Nephron (organoid): ENCODE results near the gene CRYZL1.

Experiments
- H3K27ac Mint-ChIP-seq, 3 experiments: 2 replicates each; pipeline ENCODE4 v1.8.0; 2020; ENCODE audit warnings: mixed read lengths in 3 of 3, mild to moderate bottlenecking in 2 of 3, moderate library complexity in 1 of 3
- H3K27me3 Mint-ChIP-seq: 2 replicates; pipeline ENCODE4 v1.8.0; 2021; ENCODE audit warnings: low read depth, mild to moderate bottlenecking, moderate library complexity, mixed read lengths
- H3K36me3 Mint-ChIP-seq: 2 replicates; pipeline ENCODE4 v1.8.0; 2020; ENCODE audit warnings: low read depth, mixed read lengths
- H3K4me1 Mint-ChIP-seq: 2 replicates; pipeline ENCODE4 v1.8.0; 2020; ENCODE audit warnings: mixed read lengths
- H3K4me3 Mint-ChIP-seq, 3 experiments: 2 replicates each; pipeline ENCODE4 v1.8.0; 2020; ENCODE audit warnings: mild to moderate bottlenecking in 3 of 3, mixed read lengths in 3 of 3, moderate library complexity in 2 of 3
- H3K9me3 Mint-ChIP-seq: 2 replicates; pipeline ENCODE4 v1.8.0; 2020; ENCODE audit warnings: mixed read lengths
- TF ChIP-seq, protein P1 (sequence below), 3 experiments: fragments of 200-600 bp; sonication (generic); IDR thresholded peaks; one replicate each; pipeline ENCODE4 v1.5.0; 2021; ENCODE audit warnings: antibody characterized with exemption in 3 of 3; ENCODE audit not compliant: unreplicated experiment in 3 of 3

Gene CRYZL1

DNA sequence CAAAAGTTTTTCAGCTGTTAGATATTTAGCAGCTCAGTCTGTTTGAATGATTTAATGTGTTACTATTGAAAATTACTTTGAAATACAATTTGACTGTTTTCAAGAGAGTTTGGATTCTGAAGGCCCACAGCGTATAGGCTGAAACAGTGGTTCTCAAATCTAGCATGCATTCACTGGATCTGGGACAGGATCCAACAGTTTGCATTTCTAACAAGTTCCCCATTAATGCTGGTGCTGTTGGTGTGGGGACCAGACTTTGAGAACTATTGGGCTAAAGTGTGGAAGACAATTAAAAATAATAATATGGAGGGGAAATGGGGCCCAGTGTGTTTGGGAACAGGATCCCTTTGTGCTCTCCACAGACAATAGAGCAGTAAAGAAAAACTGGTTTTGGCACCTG lies 32.7 kb upstream of the CRYZL1 start:
- TF ChIP-seq, protein P1, sequence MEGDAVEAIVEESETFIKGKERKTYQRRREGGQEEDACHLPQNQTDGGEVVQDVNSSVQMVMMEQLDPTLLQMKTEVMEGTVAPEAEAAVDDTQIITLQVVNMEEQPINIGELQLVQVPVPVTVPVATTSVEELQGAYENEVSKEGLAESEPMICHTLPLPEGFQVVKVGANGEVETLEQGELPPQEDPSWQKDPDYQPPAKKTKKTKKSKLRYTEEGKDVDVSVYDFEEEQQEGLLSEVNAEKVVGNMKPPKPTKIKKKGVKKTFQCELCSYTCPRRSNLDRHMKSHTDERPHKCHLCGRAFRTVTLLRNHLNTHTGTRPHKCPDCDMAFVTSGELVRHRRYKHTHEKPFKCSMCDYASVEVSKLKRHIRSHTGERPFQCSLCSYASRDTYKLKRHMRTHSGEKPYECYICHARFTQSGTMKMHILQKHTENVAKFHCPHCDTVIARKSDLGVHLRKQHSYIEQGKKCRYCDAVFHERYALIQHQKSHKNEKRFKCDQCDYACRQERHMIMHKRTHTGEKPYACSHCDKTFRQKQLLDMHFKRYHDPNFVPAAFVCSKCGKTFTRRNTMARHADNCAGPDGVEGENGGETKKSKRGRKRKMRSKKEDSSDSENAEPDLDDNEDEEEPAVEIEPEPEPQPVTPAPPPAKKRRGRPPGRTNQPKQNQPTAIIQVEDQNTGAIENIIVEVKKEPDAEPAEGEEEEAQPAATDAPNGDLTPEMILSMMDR (IDR thresholded peaks at IDR 0.05; ENCODE audit: unreplicated experiment in 3 of 3), result no peak

DNA sequence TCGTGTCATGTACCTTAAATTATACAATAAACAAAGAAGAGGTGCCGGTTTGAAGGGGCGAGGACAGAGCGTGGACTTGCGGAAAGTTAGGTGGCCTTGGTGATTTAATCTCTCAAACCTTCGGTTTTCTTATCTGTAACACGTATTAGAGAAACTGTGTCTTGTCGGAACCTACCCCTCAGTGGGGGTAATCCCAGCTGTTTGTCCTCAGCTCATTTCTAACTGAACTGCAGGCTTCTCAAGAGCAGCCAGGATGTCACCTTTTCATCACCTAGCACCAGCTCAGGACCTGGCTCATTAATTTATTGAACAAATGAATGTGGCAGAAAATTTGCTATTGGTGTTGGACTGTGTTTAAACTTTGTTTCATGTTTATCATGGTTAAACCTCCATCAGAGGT lies 31.9 kb upstream of the CRYZL1 start:
- Mint-ChIP-seq H3K9me3 (no peaks in the 10 kb centered on the region), H3K36me3 (peaks cover 13% of the 10 kb centered on the region), H3K4me1 (peaks cover 5% of the 10 kb centered on the region), H3K4me3 (no peak overlapping the region), H3K27me3 (no peaks in the 10 kb centered on the region), H3K27ac (no peak overlapping the region)
- TF ChIP-seq, protein P1 (IDR thresholded peaks at IDR 0.05; ENCODE audit: unreplicated experiment in 3 of 3), result no peak

More for the DNA sequence above, 32.7 kb upstream of the CRYZL1 start:
- Mint-ChIP-seq H3K36me3 (peaks cover 15% of the 10 kb centered on the region), H3K4me3 (no peak overlapping the region), H3K4me1 (peaks cover 5% of the 10 kb centered on the region), H3K27ac (no peak overlapping the region), H3K27me3 (no peaks in the 10 kb centered on the region), H3K9me3 (no peaks in the 10 kb centered on the region)

DNA sequence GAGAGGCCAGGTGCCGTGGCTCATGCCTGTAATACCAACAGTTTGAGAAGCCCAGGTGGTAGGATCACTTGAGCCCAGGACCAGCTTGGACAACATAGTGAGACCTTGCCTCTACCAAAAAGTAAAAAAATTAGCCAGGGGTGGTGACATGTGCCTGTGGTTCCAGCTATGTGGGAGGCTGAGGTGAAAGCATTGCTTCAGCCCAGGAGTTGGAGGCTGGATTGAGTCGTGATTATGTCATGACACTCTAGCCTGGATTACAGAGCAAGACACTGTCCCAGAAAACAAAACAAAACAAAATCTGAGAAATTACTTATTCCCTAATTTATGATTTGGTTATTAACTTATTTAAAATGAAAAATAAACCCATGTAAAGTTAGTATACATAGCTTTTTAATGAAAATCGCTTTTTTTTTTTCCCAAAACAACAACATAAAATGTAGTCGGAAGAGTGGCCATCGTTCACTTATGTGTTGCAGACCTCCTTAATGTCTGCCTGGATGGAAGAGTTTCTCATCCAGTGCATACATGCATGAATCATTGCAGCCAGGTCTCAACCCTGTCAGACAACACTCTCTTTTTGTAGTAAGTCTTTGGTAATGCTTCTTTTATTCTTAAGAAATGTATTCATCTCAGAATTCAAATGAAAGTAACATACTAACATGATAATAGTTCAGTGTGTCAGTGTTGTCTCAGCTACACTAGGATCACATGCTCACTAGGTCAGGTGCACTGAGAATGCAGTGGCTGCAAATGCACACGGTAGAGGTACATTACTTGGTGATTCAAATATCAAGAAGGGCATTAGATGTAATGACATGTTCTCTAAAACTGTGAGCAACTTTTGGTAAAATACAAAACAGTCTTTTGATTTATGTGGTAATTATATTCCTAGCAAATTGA lies 28.8 kb upstream of the CRYZL1 start:
- Mint-ChIP-seq H3K36me3 (peaks cover 3% of the 10 kb centered on the region), H3K4me1 (peaks cover 9% of the 10 kb centered on the region), H3K4me3 (no peak overlapping the region), H3K9me3 (no peaks in the 10 kb centered on the region), H3K27ac (no peak overlapping the region), H3K27me3 (no peaks in the 10 kb centered on the region)
- TF ChIP-seq, protein P1 (IDR thresholded peaks at IDR 0.05; ENCODE audit: unreplicated experiment in 3 of 3), result no peak

DNA sequence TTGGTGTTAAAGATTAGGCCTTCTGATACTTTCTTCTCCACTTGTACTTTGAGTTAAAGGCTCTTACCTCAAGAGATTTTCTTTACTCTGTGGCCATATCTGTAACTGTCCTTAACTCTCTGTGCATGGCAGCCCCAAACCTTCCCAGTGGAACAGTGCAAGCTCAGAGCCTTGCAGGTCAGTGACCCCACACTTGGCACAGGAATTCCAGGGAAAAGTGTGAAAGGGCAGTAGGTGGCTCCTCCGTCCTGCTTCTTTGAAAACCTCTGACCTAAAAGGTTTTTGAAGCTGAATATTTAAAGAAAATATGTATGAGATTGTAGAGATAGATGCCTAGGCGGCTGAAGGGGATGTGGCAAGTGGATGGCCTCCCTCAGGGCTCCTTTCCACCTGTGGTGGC lies 27.1 kb upstream of the CRYZL1 start:
- no peaks in the 10 kb centered on the region for H3K9me3 Mint-ChIP-seq
- H3K4me3 Mint-ChIP-seq, result no peak overlapping the region
- peaks cover 4% of the 10 kb centered on the region for H3K4me1 Mint-ChIP-seq
- H3K36me3 Mint-ChIP-seq, result peaks cover 3% of the 10 kb centered on the region
- TF ChIP-seq, protein P1 (IDR thresholded peaks at IDR 0.05; ENCODE audit: unreplicated experiment in 3 of 3), result no peak
- H3K27me3 Mint-ChIP-seq, result no peaks in the 10 kb centered on the region
- no peak overlapping the region for H3K27ac Mint-ChIP-seq

DNA sequence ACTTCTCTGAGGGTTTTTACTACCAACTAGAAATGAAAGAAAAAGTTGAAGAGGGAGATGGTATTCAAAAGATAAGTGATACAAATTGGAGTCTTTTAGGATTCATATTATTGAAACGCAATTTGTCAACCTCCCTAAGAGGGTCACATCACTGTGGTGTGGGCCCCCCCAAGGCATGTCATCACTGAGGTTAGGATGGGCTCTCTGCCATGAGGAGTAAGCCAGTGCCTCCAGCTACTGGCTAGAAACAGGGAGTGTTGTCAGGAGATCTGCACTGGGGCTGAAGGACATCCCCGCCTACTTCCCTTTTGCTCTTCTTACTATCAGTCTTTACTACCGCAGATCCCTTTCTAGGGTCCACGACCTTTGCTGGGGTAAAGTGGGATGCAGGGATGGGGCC lies 26.6 kb upstream of the CRYZL1 start:
- no peaks in the 10 kb centered on the region for H3K9me3 Mint-ChIP-seq
- H3K27ac Mint-ChIP-seq, result no peak overlapping the region
- TF ChIP-seq, protein P1 (IDR thresholded peaks at IDR 0.05; ENCODE audit: unreplicated experiment in 3 of 3), result no peak
- peaks cover 4% of the 10 kb centered on the region for H3K4me1 Mint-ChIP-seq
- H3K36me3 Mint-ChIP-seq, result peaks cover 3% of the 10 kb centered on the region
- no peaks in the 10 kb centered on the region for H3K27me3 Mint-ChIP-seq
- no peak overlapping the region for H3K4me3 Mint-ChIP-seq

DNA sequence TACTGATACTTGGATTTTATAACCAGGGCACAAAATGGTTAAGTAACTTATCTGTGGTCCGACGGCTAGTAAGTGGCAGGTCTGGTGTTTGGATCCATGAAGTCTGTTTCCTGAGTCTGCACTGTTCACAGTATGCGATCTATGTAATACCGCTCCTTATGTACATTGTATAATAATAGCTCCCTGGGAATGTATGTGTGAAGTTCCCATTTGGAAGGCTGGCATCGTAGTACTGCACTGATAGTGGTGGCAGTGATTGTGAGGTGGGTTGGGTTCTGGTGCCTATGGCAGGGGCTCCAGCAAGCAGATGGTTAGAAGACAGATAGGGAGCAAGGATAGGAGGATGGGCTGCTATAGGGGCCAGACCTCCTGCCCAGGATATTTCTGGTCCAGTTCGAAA lies 26.1 kb upstream of the CRYZL1 start:
- Mint-ChIP-seq H3K4me3 (no peak overlapping the region), H3K27me3 (no peaks in the 10 kb centered on the region), H3K9me3 (no peaks in the 10 kb centered on the region), H3K4me1 (peaks cover 4% of the 10 kb centered on the region), H3K36me3 (peaks cover 3% of the 10 kb centered on the region), H3K27ac (no peak overlapping the region)
- TF ChIP-seq, protein P1 (IDR thresholded peaks at IDR 0.05; ENCODE audit: unreplicated experiment in 3 of 3), result no peak
